ENCODE data around the gene ABHD12.

ABHD12 gene

DNA sequence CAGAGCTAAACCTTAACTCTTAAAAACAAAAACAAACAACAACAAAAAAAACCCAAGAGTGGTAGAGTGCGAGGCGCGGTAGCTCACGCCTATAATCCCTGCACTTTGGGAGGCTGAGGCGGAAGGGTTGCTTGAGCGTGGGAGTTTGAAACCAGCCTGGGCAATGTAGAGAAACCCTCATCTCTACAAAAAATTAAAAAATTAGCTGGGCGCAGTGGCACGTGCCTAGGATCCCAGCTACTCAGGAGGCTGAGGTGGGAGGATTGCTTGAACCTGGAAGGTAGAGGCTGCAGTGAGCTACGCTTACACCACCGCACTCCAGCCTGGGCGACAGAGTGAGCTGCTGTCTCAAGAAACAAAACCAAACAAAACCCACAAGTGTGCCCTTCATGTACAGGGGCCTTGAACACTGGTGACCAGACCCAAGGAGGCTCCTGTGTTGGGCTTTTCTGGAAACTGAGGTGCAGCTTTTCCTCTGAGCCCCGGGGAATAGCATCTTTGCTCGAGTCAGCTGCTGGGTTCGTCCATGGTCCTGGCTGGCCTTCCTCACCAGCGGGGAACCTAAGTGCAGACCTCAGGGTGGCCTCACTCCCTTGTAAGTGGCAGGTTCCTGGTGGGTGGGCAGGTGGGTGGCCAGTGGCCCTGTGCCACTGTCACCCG, 102.9 kb downstream of the ABHD12 start:
- no peak for DNase-seq

DNA sequence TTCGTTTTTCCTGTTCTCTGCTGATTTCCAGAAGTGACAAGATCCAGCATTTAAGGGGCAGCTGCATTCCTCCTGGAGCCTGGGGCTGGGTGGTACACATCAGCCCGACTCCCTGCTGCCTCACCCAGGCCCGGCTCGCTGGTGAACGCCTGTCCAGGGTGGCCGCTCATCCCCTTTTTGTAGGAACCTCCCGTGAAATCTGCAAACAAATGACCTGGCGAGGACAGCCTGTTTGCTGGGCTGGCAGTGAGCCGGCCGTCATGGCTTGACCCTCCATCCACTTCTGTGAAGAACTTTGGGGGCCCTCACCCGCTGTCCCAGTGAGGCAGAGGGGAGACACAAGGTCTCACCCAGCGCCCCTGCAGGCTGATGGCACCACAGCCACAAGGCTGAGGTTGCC, 103.7 kb downstream of the ABHD12 start:
- no peak for DNase-seq

GRCh38 chr20:25285856-25286798, 104.5 kb downstream of the ABHD12 start:
- DNase-seq: no peak

GRCh38 chr20:25285091-25285647, 105.5 kb downstream of the ABHD12 start:
- DNase-seq: no peak

DNA sequence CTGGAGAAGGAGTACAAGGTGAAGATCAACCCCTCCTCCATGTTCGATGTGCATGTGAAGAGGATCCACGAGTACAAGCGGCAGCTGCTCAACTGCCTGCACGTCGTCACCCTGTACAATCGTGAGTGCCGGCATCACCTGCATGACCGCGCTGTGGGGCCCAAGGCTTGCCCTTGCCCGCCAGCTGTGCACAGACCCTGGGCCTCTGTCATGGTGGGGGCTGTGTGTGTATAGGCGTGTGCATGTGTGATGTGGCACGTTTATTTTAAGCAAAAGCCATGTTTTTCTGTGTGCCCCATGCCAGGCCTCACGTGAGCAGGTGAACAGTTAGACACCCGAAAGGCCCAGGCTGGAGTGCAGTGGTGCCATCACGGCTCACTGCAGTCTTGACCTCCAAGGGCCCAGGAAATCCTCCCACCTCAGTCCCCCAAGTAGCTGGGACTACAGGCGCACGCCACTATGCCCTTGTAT, 106.5 kb downstream of the ABHD12 start:
- DNase-seq: no peak

DNA sequence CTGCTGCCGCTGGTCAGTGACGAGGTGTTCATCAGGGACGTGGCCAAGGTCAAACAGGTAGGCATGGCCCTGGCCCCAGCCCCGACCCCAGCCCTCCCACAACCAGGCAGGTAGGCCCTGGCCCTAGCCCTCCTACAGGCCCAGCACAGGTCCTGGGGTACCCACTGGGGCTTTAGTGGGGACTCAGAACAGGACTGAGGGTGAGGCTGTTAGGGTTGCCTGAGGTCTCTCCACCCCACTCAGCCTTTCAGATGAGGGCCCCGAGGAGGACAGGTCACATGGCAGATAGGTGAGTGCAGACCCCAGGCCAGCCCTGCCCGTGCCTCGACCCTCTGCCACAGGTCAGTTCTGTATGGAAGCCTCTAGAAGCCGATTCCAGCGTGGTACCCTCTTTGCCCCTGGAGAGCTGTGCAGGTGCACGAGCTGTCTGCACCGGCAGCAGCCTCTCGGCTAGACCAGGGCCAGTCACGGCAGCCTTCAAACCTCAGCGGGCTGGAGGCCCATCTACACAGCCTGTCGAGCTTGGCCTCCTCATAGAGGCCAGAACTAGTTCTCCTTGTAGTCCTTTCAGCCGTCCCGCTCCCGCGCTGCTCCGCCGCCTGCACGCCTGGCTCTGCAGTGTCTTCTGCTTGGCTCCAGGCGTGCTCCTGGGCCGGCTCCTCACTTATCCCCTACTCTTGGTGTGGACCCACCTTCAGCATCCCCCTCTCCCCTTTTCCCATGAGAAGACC, 107.2 kb downstream of the ABHD12 start:
- DNase-seq: no peak

DNA sequence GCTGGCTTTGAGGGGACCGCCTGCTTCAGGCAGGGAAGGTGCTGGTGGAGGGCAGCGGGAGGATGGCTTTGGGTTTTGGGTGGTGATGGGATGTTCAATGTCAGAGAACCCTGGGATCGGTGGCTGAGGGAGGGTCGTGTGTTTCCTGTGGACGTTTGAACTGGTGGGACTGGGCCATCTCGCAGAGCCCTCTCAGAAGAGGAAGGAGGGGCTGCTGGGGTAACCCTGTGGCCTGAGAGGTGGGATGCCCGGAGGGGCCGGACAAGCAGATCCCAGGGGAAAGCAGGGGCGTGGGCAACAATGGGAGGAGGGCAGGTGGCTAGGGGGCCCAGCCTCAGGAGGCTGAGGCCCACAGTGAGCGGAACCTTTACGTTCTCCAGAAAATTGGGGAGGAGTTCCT, 107.8 kb downstream of the ABHD12 start:
- no peak for DNase-seq

DNA sequence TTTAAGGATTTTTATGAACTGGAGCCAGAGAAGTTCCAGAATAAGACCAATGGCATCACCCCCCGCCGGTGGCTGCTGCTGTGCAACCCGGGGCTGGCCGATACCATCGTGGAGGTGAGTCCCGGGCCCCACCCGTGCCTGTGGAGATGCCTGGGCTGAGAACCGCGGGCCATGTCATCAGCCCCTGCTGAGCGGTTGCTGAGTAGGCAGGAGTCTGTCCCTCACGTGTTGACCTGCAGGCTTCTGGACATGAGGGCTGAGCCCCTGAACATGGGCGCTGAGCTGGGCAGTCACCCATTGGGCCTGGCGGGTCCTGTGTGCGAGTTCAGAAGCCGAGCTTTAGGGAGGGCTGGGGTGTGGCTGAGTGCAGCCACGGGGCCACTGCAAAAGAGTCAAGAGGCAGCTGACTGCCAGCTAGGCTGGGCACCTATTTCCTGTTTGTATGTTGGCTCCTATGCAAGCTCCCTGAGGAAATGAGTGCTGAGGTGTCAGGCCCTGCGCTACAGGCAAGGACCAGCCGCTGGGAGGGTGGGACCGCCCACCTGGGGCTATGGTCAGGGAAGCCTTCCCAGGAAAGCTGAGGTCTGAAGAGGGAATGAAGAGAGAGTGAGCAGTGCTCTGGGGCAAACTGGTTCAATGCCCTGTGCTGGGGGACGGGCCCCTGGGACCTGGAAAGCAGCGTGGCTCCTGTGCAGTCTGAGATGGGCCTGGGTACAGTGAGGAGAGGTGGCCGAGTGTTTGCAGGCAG, 108.4 kb downstream of the ABHD12 start:
- no peak for DNase-seq

DNA sequence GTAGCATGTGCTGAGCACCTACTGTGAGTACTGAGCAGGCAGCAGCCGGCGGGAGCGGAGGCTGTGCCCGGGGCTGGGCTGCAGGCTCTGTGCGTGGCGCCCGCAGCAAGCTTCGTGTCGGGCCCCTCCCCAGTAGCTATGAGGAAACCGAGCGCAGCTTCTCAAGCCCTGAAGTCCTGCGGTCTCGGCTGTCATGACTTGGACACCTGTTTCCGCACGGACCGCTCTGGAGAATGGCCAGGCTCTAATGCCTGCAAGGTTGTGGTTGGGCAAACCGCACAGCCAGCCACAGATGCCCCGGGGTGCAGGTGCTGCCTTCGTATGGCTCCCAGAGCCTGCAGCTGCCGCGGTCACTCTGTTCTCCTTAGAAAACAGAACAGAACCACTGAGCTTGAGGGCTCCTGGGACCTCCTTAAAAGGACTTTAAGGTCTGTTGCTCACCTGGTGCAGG, 109.1 kb downstream of the ABHD12 start:
- peak; percentile 68 for DNase-seq

GRCh38 chr20:25280574-25281535, 109.8 kb downstream of the ABHD12 start:
- DNase-seq: no peak

DNA sequence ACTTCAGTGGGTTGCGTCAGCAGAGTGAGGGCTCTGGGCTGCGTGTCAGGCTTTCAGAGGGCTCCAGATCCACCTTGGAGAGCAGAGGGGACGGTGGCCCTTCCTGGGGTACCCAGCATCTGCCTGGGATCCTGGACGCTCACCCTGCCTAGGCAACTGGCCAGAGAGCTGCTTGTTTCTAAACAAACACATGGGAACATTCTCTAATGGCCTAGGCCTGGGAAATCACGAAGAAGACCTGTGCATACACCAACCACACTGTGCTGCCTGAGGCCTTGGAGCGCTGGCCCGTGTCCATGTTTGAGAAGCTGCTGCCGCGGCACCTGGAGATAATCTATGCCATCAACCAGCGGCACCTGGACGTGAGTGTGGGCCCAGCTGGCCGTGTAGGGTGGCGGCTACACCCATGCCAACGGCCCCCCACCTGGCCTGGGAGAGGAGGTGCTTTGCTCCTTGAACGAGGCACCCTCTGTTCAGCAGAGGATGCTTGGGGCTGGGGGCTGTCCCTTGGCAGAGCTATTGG, 110.5 kb downstream of the ABHD12 start:
- DNase-seq: peak; percentile 97

DNA sequence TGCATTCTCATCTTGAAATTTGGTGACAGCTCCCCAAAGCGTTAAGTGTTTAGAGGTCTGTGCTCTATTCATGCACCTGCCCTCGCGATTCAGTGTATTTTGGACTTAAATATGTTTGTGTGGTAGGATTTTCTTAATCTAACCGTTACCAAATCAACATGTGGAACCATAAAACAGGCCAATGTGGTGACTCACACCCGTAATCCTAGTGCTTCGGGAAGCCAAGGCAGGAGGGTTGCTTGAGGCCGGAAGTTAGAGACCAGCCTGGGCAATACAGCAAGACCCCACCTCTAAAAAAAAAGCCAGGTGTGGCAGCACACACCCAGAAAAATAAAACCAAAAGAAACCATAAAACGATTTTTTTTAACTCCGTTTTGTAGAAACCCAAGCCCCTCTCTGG, 111.2 kb downstream of the ABHD12 start:
- no peak for DNase-seq

GRCh38 chr20:25278636-25279361, 111.8 kb downstream of the ABHD12 start:
- DNase-seq: no peak

DNA sequence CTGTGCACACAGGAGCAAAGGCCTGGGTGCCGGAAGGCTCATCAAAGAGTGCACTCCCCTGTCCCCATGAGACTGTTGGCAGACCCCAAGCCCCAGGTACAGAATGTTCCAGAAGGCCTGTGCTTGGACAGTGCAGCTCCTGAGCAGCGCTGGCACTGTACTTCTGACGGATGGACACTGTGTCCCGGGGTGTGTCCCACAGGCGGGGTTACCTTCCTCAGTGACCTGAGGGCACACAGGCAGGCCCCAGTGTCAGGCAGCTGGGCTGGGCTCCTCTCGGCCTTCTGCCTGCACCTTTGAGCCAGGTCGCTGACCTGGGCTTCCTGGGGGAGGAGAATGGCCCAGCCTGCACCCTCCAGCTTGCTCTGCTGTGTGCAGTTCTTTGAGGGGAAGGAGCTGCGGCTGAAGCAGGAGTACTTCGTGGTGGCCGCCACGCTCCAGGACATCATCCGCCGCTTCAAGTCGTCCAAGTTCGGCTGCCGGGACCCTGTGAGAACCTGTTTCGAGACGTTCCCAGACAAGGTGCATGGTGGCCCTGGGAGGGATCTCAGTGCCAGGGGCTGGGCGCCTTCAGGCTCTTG, 112.6 kb downstream of the ABHD12 start:
- no peak for DNase-seq

- DNase-seq: peak; percentile 42
Observed at GRCh38 chr20:25277051-25277801, 113.4 kb downstream of the ABHD12 start.

- DNase-seq: no peak
Observed at GRCh38 chr20:25276533-25277050, 114.0 kb downstream of the ABHD12 start.

DNA sequence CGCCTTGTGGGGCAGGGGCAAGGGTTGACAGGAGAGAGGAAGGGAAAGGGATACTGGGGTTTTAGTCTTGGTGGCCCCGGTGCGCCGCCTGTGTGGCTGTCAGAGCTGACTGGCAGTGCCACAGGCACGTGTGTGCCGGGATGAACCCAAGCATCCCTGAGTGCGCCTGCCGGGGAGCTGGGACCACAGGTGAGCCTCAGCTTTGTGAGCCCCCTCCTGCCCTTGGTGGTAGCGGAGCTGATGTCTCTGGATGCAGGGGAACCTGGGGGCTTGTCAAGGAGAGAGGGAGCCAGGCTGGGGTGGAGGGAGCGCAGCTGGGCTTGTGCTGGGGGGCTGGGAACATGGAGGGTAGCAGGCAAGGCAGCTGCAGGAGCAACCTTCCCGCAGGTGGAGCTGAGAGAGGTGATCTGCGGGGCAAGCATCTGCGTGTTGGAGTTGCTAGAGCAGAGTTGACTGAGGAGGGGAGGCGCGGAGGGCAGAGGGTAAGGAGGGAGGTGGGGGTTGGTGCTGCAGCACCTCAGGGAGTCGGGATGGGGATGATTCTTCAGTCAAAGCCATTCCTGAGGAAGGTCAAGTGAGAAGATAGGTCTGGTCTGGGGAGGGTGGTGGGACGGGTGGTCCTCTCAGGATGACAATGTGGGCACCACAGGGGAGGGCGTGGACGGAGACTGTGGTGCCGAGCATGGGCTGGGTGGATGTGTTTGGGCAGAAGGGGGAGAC, 114.7 kb downstream of the ABHD12 start:
- DNase-seq: no peak
